ENCODE data around the gene IPO11.

Gene IPO11

GRCh38 chr5:62577488-62577887, 164.9 kb downstream of the IPO11 start:
- H3K4me1 ChIP-seq (ENCODE audit: insufficient read depth, low read length), result no peaks in the 10 kb centered on the region

GRCh38 chr5:62578540-62578939, 166.0 kb downstream of the IPO11 start, which contains the start of gene LRRC70:
Gene LRRC70 (plus strand): TSS chr5:62578819. CDS start chr5:62579439, 620 bp downstream.
- no peak within 1 kb of the TSS for H3K27ac ChIP-seq (ENCODE audit: low read length)
- H3K27me3 ChIP-seq (ENCODE audit: insufficient read depth, low read length), result no peaks in the 10 kb centered on the region
- no peaks in the 10 kb centered on the region for H3K4me1 ChIP-seq (ENCODE audit: insufficient read depth, low read length)
- H3K36me3 ChIP-seq (ENCODE audit: insufficient read depth, low read depth, low read length), result no peaks in the 10 kb centered on the region
- no peaks in the 10 kb centered on the region for H3K9me3 ChIP-seq (ENCODE audit: insufficient read depth, low read depth, low read length)
- no peak within 1 kb of the TSS for H3K4me3 ChIP-seq (ENCODE audit: low read length)
- no peak within 1 kb of the TSS for H3K9ac ChIP-seq (ENCODE audit: low read depth, low read length)

More at GRCh38 chr5:62577488-62577887, 164.9 kb downstream of the IPO11 start:
- Histone ChIP-seq H3K27me3 (ENCODE audit: insufficient read depth, low read length) (no peaks in the 10 kb centered on the region), H3K36me3 (ENCODE audit: insufficient read depth, low read depth, low read length) (no peaks in the 10 kb centered on the region), H3K9me3 (ENCODE audit: insufficient read depth, low read depth, low read length) (no peaks in the 10 kb centered on the region), H3K4me3 (ENCODE audit: low read length) (no peak overlapping the region), H3K27ac (ENCODE audit: low read length) (no peak overlapping the region), H3K9ac (ENCODE audit: low read depth, low read length) (no peak overlapping the region)

GRCh38 chr5:62579761-62580160, 167.2 kb downstream of the IPO11 start:
- Histone ChIP-seq H3K27ac (ENCODE audit: low read length) (no peak overlapping the region), H3K9ac (ENCODE audit: low read depth, low read length) (no peak overlapping the region), H3K27me3 (ENCODE audit: insufficient read depth, low read length) (no peaks in the 10 kb centered on the region), H3K4me1 (ENCODE audit: insufficient read depth, low read length) (no peaks in the 10 kb centered on the region), H3K9me3 (ENCODE audit: insufficient read depth, low read depth, low read length) (no peaks in the 10 kb centered on the region), H3K4me3 (ENCODE audit: low read length) (no peak overlapping the region), H3K36me3 (ENCODE audit: insufficient read depth, low read depth, low read length) (no peaks in the 10 kb centered on the region)

GRCh38 chr5:62581836-62582597, 169.5 kb downstream of the IPO11 start:
- no peaks in the 10 kb centered on the region for H3K9me3 ChIP-seq (ENCODE audit: insufficient read depth, low read depth, low read length)
- no peaks in the 10 kb centered on the region for H3K4me1 ChIP-seq (ENCODE audit: insufficient read depth, low read length)
- no peaks in the 10 kb centered on the region for H3K27me3 ChIP-seq (ENCODE audit: insufficient read depth, low read length)
- no peak overlapping the region for H3K27ac ChIP-seq (ENCODE audit: low read length)
- H3K4me3 ChIP-seq (ENCODE audit: low read length), result no peak overlapping the region
- H3K36me3 ChIP-seq (ENCODE audit: insufficient read depth, low read depth, low read length), result no peaks in the 10 kb centered on the region
- H3K9ac ChIP-seq (ENCODE audit: low read depth, low read length), result no peak overlapping the region

DNA sequence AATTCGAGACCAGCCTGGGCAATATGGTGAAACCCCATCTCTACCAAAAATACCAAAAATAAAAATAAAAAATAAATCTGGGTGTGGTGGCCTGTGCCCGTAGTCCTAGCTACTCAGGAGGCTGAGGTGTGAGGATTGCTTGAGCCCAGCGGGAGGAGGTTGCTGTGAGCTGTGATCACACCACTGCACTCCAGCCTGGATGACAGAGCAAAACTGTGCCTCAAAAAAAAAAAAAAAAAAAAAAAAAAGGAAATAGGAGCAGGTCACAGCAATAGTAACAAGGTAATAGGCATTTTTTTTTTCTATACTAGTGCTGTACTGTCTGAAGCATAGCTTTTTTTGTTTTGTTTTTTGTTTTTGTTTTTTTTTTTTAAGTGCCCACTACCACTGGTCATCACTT, 171.8 kb downstream of the IPO11 start:
- H3K27ac ChIP-seq (ENCODE audit: low read length), result no peak overlapping the region

GRCh38 chr5:62585306-62585705, 172.7 kb downstream of the IPO11 start:
- Histone ChIP-seq H3K4me3 (ENCODE audit: low read length) (no peak overlapping the region), H3K27ac (ENCODE audit: low read length) (no peak overlapping the region), H3K27me3 (ENCODE audit: insufficient read depth, low read length) (no peaks in the 10 kb centered on the region), H3K36me3 (ENCODE audit: insufficient read depth, low read depth, low read length) (peaks cover 7% of the 10 kb centered on the region; the same call in 1 of the 2 replicates), H3K4me1 (ENCODE audit: insufficient read depth, low read length) (no peaks in the 10 kb centered on the region), H3K9me3 (ENCODE audit: insufficient read depth, low read depth, low read length) (no peaks in the 10 kb centered on the region), H3K9ac (ENCODE audit: low read depth, low read length) (no peak overlapping the region)

More for the DNA sequence above, 171.8 kb downstream of the IPO11 start:
- Histone ChIP-seq H3K4me3 (ENCODE audit: low read length) (no peak overlapping the region), H3K4me1 (ENCODE audit: insufficient read depth, low read length) (no peaks in the 10 kb centered on the region), H3K36me3 (ENCODE audit: insufficient read depth, low read depth, low read length) (peaks cover 7% of the 10 kb centered on the region; the same call in 1 of the 2 replicates), H3K9ac (ENCODE audit: low read depth, low read length) (no peak overlapping the region), H3K27me3 (ENCODE audit: insufficient read depth, low read length) (no peaks in the 10 kb centered on the region), H3K9me3 (ENCODE audit: insufficient read depth, low read depth, low read length) (no peaks in the 10 kb centered on the region)

DNA sequence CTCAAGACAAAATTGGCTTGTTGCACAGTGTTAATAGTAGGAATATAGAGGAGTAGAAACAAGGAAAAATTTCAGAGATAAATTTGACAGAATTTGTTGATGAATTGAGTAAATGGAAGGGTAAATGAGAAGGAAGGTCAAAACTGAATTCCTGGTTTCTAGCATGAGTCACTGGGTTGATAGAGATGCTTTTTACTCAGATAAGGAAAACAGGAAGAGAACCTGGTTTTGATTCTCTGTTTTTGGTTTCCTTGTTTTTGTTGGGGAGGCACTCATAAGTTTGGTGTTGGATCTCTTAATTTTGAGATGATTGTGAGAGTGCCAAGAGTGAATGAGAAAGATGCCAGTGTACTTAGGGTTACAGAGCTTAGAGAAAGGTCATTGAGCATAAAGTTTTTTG, 173.2 kb downstream of the IPO11 start:
- H3K9me3 ChIP-seq (ENCODE audit: insufficient read depth, low read depth, low read length), result no peaks in the 10 kb centered on the region
- H3K27me3 ChIP-seq (ENCODE audit: insufficient read depth, low read length), result no peaks in the 10 kb centered on the region
- H3K27ac ChIP-seq (ENCODE audit: low read length), result no peak overlapping the region
- no peaks in the 10 kb centered on the region for H3K4me1 ChIP-seq (ENCODE audit: insufficient read depth, low read length)
- no peak overlapping the region for H3K9ac ChIP-seq (ENCODE audit: low read depth, low read length)
- peaks cover 7% of the 10 kb centered on the region; the same call in 1 of the 2 replicates for H3K36me3 ChIP-seq (ENCODE audit: insufficient read depth, low read depth, low read length)
- no peak overlapping the region for H3K4me3 ChIP-seq (ENCODE audit: low read length)

- peaks cover 18% of the 10 kb centered on the region for H3K36me3 ChIP-seq (ENCODE audit: insufficient read depth, low read depth, low read length)
- H3K4me3 ChIP-seq (ENCODE audit: low read length), result no peak overlapping the region
- no peaks in the 10 kb centered on the region for H3K27me3 ChIP-seq (ENCODE audit: insufficient read depth, low read length)
- H3K4me1 ChIP-seq (ENCODE audit: insufficient read depth, low read length), result no peaks in the 10 kb centered on the region
- no peak overlapping the region for H3K27ac ChIP-seq (ENCODE audit: low read length)
- no peaks in the 10 kb centered on the region for H3K9me3 ChIP-seq (ENCODE audit: insufficient read depth, low read depth, low read length)
- H3K9ac ChIP-seq (ENCODE audit: low read depth, low read length), result no peak overlapping the region
Measured at GRCh38 chr5:62587737-62588136, 175.2 kb downstream of the IPO11 start.

DNA sequence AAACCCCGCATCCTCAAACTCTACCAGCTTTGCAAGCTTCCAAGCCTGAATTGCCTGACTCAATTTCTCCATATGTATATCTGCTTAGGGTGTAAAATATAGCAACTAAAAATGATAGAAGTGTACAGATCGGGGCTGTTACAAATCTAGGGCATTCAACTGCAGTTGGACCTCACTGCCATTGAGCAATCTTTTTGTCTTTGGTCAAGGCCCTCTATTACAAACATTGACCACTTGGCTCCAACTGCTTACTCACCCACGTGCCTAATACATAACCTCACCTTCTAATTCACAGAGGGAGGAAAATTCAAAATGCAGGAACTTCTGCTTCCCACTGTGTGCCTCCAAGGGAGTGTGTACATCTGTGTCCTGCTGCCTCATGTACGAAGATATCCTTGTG, 176.1 kb downstream of the IPO11 start:
- no peak overlapping the region for H3K4me3 ChIP-seq (ENCODE audit: low read length)
- H3K27me3 ChIP-seq (ENCODE audit: insufficient read depth, low read length), result no peaks in the 10 kb centered on the region
- no peak overlapping the region for H3K27ac ChIP-seq (ENCODE audit: low read length)
- no peak overlapping the region for H3K9ac ChIP-seq (ENCODE audit: low read depth, low read length)
- H3K4me1 ChIP-seq (ENCODE audit: insufficient read depth, low read length), result peaks cover 2% of the 10 kb centered on the region; the same call in 1 of the 2 replicates
- H3K9me3 ChIP-seq (ENCODE audit: insufficient read depth, low read depth, low read length), result no peaks in the 10 kb centered on the region
- peaks cover 22% of the 10 kb centered on the region for H3K36me3 ChIP-seq (ENCODE audit: insufficient read depth, low read depth, low read length)

DNA sequence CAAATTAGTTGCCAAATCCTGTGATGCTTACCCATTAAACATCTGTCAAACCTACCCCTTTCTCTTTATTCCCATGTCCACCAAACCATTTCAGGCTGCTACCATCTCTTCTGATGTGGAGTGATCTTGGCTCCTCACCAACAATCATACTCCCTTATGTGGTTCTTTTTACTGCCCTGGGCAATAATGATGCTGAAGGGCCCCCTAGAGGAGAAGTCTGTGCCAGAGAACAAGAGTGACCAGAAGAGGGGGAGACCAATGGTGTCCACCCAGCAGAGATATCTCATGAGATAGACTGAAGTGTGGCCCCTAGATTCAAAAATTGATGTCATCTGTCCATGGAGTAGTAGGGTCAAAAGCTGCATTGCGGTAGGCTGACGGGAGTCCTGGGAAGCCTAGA, 176.9 kb downstream of the IPO11 start:
- H3K9ac ChIP-seq (ENCODE audit: low read depth, low read length), result no peak overlapping the region
- H3K27ac ChIP-seq (ENCODE audit: low read length), result no peak overlapping the region
- no peak overlapping the region for H3K4me3 ChIP-seq (ENCODE audit: low read length)
- no peaks in the 10 kb centered on the region for H3K27me3 ChIP-seq (ENCODE audit: insufficient read depth, low read length)
- H3K36me3 ChIP-seq (ENCODE audit: insufficient read depth, low read depth, low read length), result peaks cover 22% of the 10 kb centered on the region
- H3K4me1 ChIP-seq (ENCODE audit: insufficient read depth, low read length), result peaks cover 10% of the 10 kb centered on the region
- no peaks in the 10 kb centered on the region for H3K9me3 ChIP-seq (ENCODE audit: insufficient read depth, low read depth, low read length)

DNA sequence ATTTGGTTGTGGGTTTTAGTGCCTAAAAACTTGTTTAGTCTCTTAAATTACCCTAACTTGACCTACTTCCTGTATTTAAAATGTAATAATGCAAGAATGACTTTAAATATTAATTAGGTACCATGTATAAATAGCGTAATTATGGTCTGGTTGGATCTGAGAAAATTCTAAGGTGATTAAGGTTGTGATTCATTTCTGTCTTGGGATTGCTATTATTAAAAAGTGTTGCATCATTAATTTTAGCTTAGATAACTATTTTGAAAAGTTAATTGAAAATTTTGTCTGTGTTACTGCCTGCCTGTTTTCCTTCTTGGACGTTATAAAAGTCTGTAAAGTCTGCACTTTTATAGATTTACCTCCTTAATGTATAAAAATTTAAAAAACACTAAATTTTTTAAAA, 177.8 kb downstream of the IPO11 start:
- H3K4me1 ChIP-seq (ENCODE audit: insufficient read depth, low read length), result peaks cover 16% of the 10 kb centered on the region
- H3K4me3 ChIP-seq (ENCODE audit: low read length), result no peak overlapping the region
- no peak overlapping the region for H3K9ac ChIP-seq (ENCODE audit: low read depth, low read length)
- H3K27ac ChIP-seq (ENCODE audit: low read length), result no peak overlapping the region
- H3K9me3 ChIP-seq (ENCODE audit: insufficient read depth, low read depth, low read length), result no peaks in the 10 kb centered on the region
- H3K27me3 ChIP-seq (ENCODE audit: insufficient read depth, low read length), result no peaks in the 10 kb centered on the region
- peaks cover 22% of the 10 kb centered on the region for H3K36me3 ChIP-seq (ENCODE audit: insufficient read depth, low read depth, low read length)

GRCh38 chr5:62592558-62592957, 180.0 kb downstream of the IPO11 start:
- no peak overlapping the region for H3K4me3 ChIP-seq (ENCODE audit: low read length)
- H3K4me1 ChIP-seq (ENCODE audit: insufficient read depth, low read length), result peaks cover 16% of the 10 kb centered on the region

More at GRCh38 chr5:62592558-62592957, 180.0 kb downstream of the IPO11 start:
- H3K27me3 ChIP-seq (ENCODE audit: insufficient read depth, low read length), result no peaks in the 10 kb centered on the region
- H3K9ac ChIP-seq (ENCODE audit: low read depth, low read length), result no peak overlapping the region
- no peaks in the 10 kb centered on the region for H3K9me3 ChIP-seq (ENCODE audit: insufficient read depth, low read depth, low read length)
- H3K27ac ChIP-seq (ENCODE audit: low read length), result no peak overlapping the region
- H3K36me3 ChIP-seq (ENCODE audit: insufficient read depth, low read depth, low read length), result peaks cover 22% of the 10 kb centered on the region
